SK-N-SH (cell line): ENCODE measurements around the gene CACNA1D. TPM values are rescaled to one million over a fixed set of nuclear protein-coding genes. Genes with fewer than 3 reads are reported as not detected.
A peak's percentile ranks its signal among the peaks of the same experiment; 100 is the strongest.

ENCODE experiments used
- CTCF ChIA-PET: fragments of 300-600, 350-600 bp; formaldehyde crosslinking; extraction: SDS; loops from one replicate; lab custom pipeline; 2021; lab: Yijun Ruan, JAX
- POLR2A ChIA-PET: fragments of 350-600 bp; sonication (Branson Sonifier 250); formaldehyde crosslinking; extraction: SDS; loops from one replicate; lab custom pipeline; 2020; ENCODE audit warnings: antibody characterized with exemption, inconsistent platforms; lab: Yijun Ruan, JAX
- DNase-seq: peaks from one replicate; pipeline ENCODE4 v3.0.0; 2012
- H2AFZ ChIP-seq: fragments of 200-600 bp; sonication (generic); 2 replicates; pipeline ENCODE4 v1.8.1; 2016; ENCODE audit warnings: antibody characterized with exemption, mild to moderate bottlenecking, low read depth
- H3F3A ChIP-seq: fragments of 200-600 bp; sonication (generic); replicated peaks from 2 replicates; pipeline ENCODE3; 2016; ENCODE audit warnings: antibody characterized with exemption, mild to moderate bottlenecking; ENCODE audit not compliant: insufficient read depth
- H3K27ac ChIP-seq, 2 experiments: fragments of 200-500 bp in 1 of 2; fragments of 200-600 bp in 1 of 2; sonication (Bioruptor generic) in 1 of 2; sonication (generic), shearing (Covaris generic) in 1 of 2; 2 replicates each; pipeline versions ENCODE4 v1.5.1 to v1.6.1; 2014 to 2016; ENCODE audit warnings: low read depth in 2 of 2, inconsistent platforms in 1 of 2, low read length in 1 of 2, mild to moderate bottlenecking in 1 of 2, mixed read lengths in 1 of 2
- H3K27me3 ChIP-seq: fragments of 200-600 bp; sonication (generic), shearing (Covaris generic); 2 replicates; pipeline ENCODE4 v1.6.1; 2016; ENCODE audit warnings: mixed run types; ENCODE audit not compliant: insufficient read depth
- H3K36me3 ChIP-seq, 2 experiments: fragments of 200-500 bp in 1 of 2; fragments of 200-600 bp in 1 of 2; sonication (Bioruptor generic) in 1 of 2; sonication (generic) in 1 of 2; replicated peaks in 1 of 2; 2 replicates each; pipeline versions ENCODE3 to v1.5.1; 2014 to 2016; ENCODE audit warnings: low read length in 1 of 2, mild to moderate bottlenecking in 1 of 2; ENCODE audit not compliant: insufficient read depth in 2 of 2, control insufficient read depth in 1 of 2
- H3K4me1 ChIP-seq, 2 experiments: fragments of 200-500 bp in 1 of 2; fragments of 200-600 bp in 1 of 2; sonication (Bioruptor generic) in 1 of 2; sonication (generic), shearing (Covaris generic) in 1 of 2; 2 replicates each; pipeline versions ENCODE4 v1.5.1 to v1.6.1; 2014 to 2016; ENCODE audit warnings: low read depth in 1 of 2, low read length in 1 of 2, mixed run types in 1 of 2; ENCODE audit not compliant: insufficient read depth in 2 of 2, control insufficient read depth in 1 of 2
- H3K4me2 ChIP-seq: fragments of 200-600 bp; sonication (generic), shearing (Covaris generic); 2 replicates; pipeline ENCODE4 v1.6.1; 2017; ENCODE audit warnings: mixed run types
- H3K4me3 ChIP-seq, 2 experiments: fragments of 200-500 bp in 1 of 2; fragments of 200-600 bp in 1 of 2; sonication (Bioruptor generic) in 1 of 2; sonication (generic), shearing (Covaris generic) in 1 of 2; 2 replicates each; pipeline versions ENCODE4 v1.5.1 to v1.8.1; 2014 to 2016; ENCODE audit warnings: low read depth in 2 of 2, inconsistent platforms in 1 of 2, low read length in 1 of 2, mild to moderate bottlenecking in 1 of 2, mixed read lengths in 1 of 2, moderate library complexity in 1 of 2
- H3K79me2 ChIP-seq: fragments of 200-600 bp; sonication (generic); 2 replicates; pipeline ENCODE4 v1.8.1; 2017; ENCODE audit warnings: mild to moderate bottlenecking; ENCODE audit not compliant: insufficient read depth
- H3K9ac ChIP-seq: fragments of 200-600 bp; sonication (generic); 2 replicates; pipeline ENCODE4 v1.6.1; 2017; ENCODE audit warnings: mixed run types
- H3K9me2 ChIP-seq: fragments of 200-600 bp; sonication (generic); 2 replicates; pipeline ENCODE4 v1.6.1; 2017; ENCODE audit warnings: mixed run types
- H3K9me3 ChIP-seq: fragments of 200-600 bp; sonication (generic); 2 replicates; pipeline ENCODE4 v1.6.1; 2017; ENCODE audit warnings: mixed run types, mild to moderate bottlenecking, moderate library complexity
- H4K20me1 ChIP-seq: fragments of 200-600 bp; sonication (generic); 2 replicates; pipeline ENCODE4 v1.6.1; 2017; ENCODE audit warnings: mild to moderate bottlenecking, mixed run types; ENCODE audit not compliant: insufficient read depth
- CHD2 ChIP-seq: fragments of 150-350 bp; IDR thresholded peaks from 2 replicates; pipeline ENCODE4 v1.6.1; 2018; ENCODE audit warnings: low read length; ENCODE audit not compliant: partially characterized antibody
- EP300 ChIP-seq, 2 experiments: IDR thresholded peaks; 2 replicates each; pipeline versions ENCODE4 v1.4.0 to v1.6.1; 2012; ENCODE audit warnings: borderline replicate concordance in 1 of 2, low read depth in 1 of 2, low read length in 1 of 2
- FOSL2 ChIP-seq: IDR thresholded peaks from 2 replicates; pipeline ENCODE4 v1.4.0; 2012; ENCODE audit warnings: low read depth, mild to moderate bottlenecking, moderate library complexity, borderline replicate concordance
- FOXM1 ChIP-seq: IDR thresholded peaks from 2 replicates; pipeline ENCODE4 v1.4.0; 2012; ENCODE audit warnings: low read depth, mild to moderate bottlenecking
- GATA2 ChIP-seq: sonication (generic); formaldehyde crosslinking; IDR thresholded peaks from 2 replicates; pipeline ENCODE4 v1.5.0; 2020; ENCODE audit warnings: mild to moderate bottlenecking, missing genetic modification reagents
- JUND ChIP-seq: IDR thresholded peaks from 2 replicates; pipeline ENCODE4 v1.4.0; 2012
- NFIC ChIP-seq: IDR thresholded peaks from 2 replicates; pipeline ENCODE4 v1.4.0; 2012; ENCODE audit warnings: borderline replicate concordance
- RFX5 ChIP-seq: IDR thresholded peaks from 2 replicates; pipeline ENCODE4 v1.6.1; 2012; ENCODE audit warnings: mild to moderate bottlenecking, improper control_type of control experiment, low read length
- SIN3A ChIP-seq: IDR thresholded peaks from 2 replicates; pipeline ENCODE4 v1.6.1; 2012; ENCODE audit warnings: low read depth, mild to moderate bottlenecking, low read length, moderate library complexity, borderline replicate concordance
- SMC3 ChIP-seq: IDR thresholded peaks from 2 replicates; pipeline ENCODE4 v1.6.1; 2012; ENCODE audit warnings: low read depth, low read length, improper control_type of control experiment
- TAF1 ChIP-seq: IDR thresholded peaks from 2 replicates; pipeline ENCODE4 v1.6.1; 2012; ENCODE audit warnings: low read depth, mild to moderate bottlenecking, low read length, moderate library complexity, borderline replicate concordance
- TCF12 ChIP-seq: IDR thresholded peaks from 2 replicates; pipeline ENCODE4 v1.4.0; 2012
- TEAD4 ChIP-seq: IDR thresholded peaks from 2 replicates; pipeline ENCODE4 v1.4.0; 2012; ENCODE audit warnings: mild to moderate bottlenecking, borderline replicate concordance; ENCODE audit not compliant: insufficient read depth
- WGBS: methylation state at CpG from one replicate; pipeline ENCODE4 v1.1.6; 2017; ENCODE audit warnings: low lambda C conversion rate; 5-methylcytosine and 5-hydroxymethylcytosine counted together
- polyA plus RNA-seq, 3 experiments: library from polyadenylated mRNA; depleted of rRNA; stranded (reverse); fragments of >200 nt; gene quantifications; 2 replicates each; pipeline ENCODE4 v1.2.3, GENCODE V29; 2012
- TF ChIP-seq, protein P1 (sequence below): fragments of 150-350 bp; IDR thresholded peaks from 2 replicates; pipeline ENCODE4 v1.6.1; 2016; ENCODE audit warnings: mild to moderate bottlenecking, low read depth, low read length
- TF ChIP-seq, protein P2 (sequence below): fragments of 150-350 bp; IDR thresholded peaks from 2 replicates; pipeline ENCODE4 v1.6.1; 2017; ENCODE audit warnings: antibody characterized with exemption, low read length, low read depth, borderline replicate concordance
- TF ChIP-seq, protein P3 (sequence below): IDR thresholded peaks from 2 replicates; pipeline ENCODE4 v1.4.0; 2012; ENCODE audit warnings: low read depth, borderline replicate concordance
- TF ChIP-seq, protein P4 (sequence below): IDR thresholded peaks from 2 replicates; pipeline ENCODE4 v1.4.0; 2012; ENCODE audit warnings: low read depth
- TF ChIP-seq, protein P5 (sequence below): fragments of 200-600 bp; sonication (generic); IDR thresholded peaks from 2 replicates; pipeline ENCODE4 v1.6.1; 2017; ENCODE audit warnings: antibody characterized with exemption, mild to moderate bottlenecking, moderate library complexity

The CACNA1D gene
- polyA plus RNA-seq, 1 of the 3 experiments (the other 2 are of a cell fraction) = 0.12 TPM

DNA sequence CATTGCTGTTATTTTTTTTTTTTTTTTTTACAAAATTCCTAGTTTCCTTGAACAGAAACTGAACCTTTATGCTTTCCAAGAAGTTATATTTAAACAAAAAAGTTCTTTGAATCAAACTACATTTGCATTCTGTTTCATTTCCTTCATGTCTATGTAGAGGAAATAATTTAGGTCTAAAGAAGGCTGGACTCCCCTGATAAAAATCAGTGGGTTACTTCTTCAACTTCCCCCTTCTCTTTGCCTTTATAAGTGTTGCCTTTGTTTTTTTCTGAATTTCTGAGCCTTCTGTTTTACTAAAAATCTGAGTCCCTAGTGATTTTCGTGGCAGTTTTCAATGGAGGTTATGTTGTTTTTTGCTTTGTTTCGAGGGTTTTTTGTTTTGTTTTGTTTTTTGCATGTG is 199.0 kb downstream of the CACNA1D start:
- Histone ChIP-seq H3K9ac (no peak overlapping the region), H2AFZ (0 out of 2 replicates have a peak overlapping the region, but pooled peaks have one; percentile 16), H3K79me2 (no peaks in the 10 kb centered on the region), H3F3A (no peaks in the 10 kb centered on the region), H3K27ac (no peak overlapping the region), H3K9me2 (no peaks in the 10 kb centered on the region), H3K9me3 (no peaks in the 10 kb centered on the region), H3K4me1 (peaks cover 0 to 4% of the 10 kb centered on the region in 2 experiments; a peak in 1 of 4 replicates), H3K36me3 (no peaks in the 10 kb centered on the region), H3K4me3 (no peak overlapping the region), H3K4me2 (no peak overlapping the region), H3K27me3 (no peaks in the 10 kb centered on the region), H4K20me1 (no peaks in the 10 kb centered on the region)
- TF ChIP-seq NFIC = no peak
- TF ChIP-seq, protein P1, sequence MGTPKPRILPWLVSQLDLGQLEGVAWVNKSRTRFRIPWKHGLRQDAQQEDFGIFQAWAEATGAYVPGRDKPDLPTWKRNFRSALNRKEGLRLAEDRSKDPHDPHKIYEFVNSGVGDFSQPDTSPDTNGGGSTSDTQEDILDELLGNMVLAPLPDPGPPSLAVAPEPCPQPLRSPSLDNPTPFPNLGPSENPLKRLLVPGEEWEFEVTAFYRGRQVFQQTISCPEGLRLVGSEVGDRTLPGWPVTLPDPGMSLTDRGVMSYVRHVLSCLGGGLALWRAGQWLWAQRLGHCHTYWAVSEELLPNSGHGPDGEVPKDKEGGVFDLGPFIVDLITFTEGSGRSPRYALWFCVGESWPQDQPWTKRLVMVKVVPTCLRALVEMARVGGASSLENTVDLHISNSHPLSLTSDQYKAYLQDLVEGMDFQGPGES = no peak
- no peak for TF ChIP-seq RFX5
- TF ChIP-seq GATA2 = no peak
- no peak for TF ChIP-seq SIN3A
- TF ChIP-seq TAF1 = no peak
- TF ChIP-seq, protein P2, sequence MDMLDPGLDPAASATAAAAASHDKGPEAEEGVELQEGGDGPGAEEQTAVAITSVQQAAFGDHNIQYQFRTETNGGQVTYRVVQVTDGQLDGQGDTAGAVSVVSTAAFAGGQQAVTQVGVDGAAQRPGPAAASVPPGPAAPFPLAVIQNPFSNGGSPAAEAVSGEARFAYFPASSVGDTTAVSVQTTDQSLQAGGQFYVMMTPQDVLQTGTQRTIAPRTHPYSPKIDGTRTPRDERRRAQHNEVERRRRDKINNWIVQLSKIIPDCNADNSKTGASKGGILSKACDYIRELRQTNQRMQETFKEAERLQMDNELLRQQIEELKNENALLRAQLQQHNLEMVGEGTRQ = no peak
- TF ChIP-seq CHD2 = no peak
- TF ChIP-seq FOSL2 = no peak
- no peak for TF ChIP-seq EP300 (IDR thresholded peaks at IDR 0.05; ENCODE audit: borderline replicate concordance in 1 of 2, low read depth in 1 of 2, low read length in 1 of 2)
- TF ChIP-seq JUND = no peak
- TF ChIP-seq, protein P3, sequence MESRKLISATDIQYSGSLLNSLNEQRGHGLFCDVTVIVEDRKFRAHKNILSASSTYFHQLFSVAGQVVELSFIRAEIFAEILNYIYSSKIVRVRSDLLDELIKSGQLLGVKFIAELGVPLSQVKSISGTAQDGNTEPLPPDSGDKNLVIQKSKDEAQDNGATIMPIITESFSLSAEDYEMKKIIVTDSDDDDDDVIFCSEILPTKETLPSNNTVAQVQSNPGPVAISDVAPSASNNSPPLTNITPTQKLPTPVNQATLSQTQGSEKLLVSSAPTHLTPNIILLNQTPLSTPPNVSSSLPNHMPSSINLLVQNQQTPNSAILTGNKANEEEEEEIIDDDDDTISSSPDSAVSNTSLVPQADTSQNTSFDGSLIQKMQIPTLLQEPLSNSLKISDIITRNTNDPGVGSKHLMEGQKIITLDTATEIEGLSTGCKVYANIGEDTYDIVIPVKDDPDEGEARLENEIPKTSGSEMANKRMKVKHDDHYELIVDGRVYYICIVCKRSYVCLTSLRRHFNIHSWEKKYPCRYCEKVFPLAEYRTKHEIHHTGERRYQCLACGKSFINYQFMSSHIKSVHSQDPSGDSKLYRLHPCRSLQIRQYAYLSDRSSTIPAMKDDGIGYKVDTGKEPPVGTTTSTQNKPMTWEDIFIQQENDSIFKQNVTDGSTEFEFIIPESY = no peak
- no peak for TF ChIP-seq TCF12
- no peak for TF ChIP-seq SMC3
- TF ChIP-seq, protein P4, sequence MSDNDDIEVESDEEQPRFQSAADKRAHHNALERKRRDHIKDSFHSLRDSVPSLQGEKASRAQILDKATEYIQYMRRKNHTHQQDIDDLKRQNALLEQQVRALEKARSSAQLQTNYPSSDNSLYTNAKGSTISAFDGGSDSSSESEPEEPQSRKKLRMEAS = no peak
- TF ChIP-seq, protein P5, sequence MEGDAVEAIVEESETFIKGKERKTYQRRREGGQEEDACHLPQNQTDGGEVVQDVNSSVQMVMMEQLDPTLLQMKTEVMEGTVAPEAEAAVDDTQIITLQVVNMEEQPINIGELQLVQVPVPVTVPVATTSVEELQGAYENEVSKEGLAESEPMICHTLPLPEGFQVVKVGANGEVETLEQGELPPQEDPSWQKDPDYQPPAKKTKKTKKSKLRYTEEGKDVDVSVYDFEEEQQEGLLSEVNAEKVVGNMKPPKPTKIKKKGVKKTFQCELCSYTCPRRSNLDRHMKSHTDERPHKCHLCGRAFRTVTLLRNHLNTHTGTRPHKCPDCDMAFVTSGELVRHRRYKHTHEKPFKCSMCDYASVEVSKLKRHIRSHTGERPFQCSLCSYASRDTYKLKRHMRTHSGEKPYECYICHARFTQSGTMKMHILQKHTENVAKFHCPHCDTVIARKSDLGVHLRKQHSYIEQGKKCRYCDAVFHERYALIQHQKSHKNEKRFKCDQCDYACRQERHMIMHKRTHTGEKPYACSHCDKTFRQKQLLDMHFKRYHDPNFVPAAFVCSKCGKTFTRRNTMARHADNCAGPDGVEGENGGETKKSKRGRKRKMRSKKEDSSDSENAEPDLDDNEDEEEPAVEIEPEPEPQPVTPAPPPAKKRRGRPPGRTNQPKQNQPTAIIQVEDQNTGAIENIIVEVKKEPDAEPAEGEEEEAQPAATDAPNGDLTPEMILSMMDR = no peak
- TF ChIP-seq FOXM1 = no peak
- no peak for TF ChIP-seq TEAD4
- POLR2A ChIA-PET = no interaction called here
- DNase-seq = no peak
- 12% methylated on average over 2 of the region's 2 CpGs for WGBS
- CTCF ChIA-PET = interaction anchor here (0.7 to 7.4 kb wide), 2 partner anchors 16 to 19 kb away, joined by 3 to 45 read pairs; no protein-coding TSS in a partner anchor
